ENCODE data around the gene ANO7.

Gene ANO7

GRCh38 chr2:241214209-241214608 lies 25.7 kb downstream of the ANO7 start:
- DNase-seq = no peak

- no peak for DNase-seq
These were observed 26.3 kb downstream of the ANO7 start for GRCh38 chr2:241214766-241215165.

- no peak for DNase-seq
These were observed 26.9 kb downstream of the ANO7 start for GRCh38 chr2:241215421-241215820.

DNA sequence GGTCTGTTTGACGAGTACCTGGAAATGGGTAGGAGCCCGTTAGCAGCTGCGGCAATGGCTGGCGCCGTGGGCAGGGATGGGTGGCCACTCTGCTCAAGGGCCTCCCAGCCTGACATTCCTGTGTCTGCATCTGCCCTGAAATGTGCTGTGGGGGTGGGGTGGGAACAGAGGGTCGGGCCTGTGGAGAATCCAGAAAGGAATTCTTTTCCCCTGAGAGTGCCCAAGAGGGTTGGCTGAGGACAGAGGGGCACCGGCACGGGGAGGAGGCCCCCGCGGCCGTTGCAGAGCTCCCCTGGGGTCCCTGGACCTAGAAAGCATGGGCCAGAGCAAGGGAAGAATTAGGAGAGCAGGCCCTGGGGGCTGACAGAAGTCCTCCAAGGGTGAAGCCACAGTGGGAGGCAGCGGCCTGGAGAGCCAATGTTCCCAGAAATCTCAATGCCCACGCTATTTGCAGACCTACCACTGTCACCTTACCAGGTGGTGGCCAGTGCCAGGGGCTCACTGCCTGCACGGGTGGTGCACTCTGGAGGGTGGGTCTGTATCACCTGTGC lies 27.8 kb downstream of the ANO7 start:
- no peak for DNase-seq

GRCh38 chr2:241217320-241218031 lies 29.0 kb downstream of the ANO7 start:
- DNase-seq = peak; percentile 19

DNA sequence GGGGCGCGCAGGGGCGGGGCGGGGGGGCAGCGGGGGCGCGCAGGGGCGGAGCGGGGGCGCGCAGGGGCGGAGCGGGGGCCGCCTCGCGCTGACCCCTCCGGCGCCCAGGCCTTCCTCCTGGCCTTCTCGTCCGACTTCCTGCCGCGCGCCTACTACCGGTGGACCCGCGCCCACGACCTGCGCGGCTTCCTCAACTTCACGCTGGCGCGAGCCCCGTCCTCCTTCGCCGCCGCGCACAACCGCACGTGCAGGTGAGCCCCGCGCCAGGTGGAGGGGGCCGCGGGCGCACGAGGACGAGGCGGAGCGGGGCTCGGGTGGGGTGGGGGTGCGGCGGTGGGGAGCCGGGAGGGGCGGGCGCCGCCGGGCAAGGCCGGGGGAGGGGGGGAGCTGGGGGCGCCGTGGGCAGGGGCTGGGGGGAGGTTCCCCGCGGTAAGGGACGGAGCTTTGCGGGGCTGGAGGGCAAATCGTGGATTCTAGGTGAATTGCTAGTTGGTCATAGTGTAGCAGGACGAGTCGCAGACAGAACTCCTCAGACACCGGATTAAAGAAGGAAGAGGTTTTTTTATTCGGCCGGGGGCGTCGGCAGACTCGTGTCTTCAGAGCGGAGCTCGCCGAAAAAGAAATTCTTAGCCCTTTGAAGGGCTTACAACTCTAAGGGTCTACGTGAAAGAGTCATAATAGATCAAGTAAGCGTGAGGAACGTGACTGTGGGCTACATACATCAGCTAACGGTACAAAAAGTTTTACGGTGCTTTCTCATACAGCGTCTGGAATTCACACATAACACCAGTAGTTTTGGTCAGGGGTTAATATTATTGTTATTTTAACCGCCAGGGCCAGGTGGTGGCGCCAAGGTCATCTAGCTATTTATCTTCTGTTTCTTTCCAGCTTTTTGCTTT lies 29.9 kb downstream of the ANO7 start:
- peak; percentile 21 for DNase-seq

DNA sequence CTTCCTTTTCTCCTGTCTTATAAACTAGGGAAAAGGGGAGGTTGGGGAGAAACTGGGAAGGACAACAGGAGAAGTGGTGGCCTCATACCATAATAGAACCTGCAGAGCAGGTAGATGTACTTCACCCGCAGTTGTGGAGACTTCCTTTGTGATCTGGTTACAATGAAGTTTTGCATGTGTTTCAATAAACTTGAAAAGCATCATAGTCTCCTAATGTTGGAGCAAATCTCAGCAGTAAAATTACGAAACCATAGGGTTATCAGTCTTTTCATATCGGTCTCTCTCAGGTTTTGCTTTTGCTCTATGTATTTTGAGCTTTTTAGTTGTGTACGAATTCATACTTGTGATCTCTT lies 30.5 kb downstream of the ANO7 start:
- DNase-seq = no peak

- DNase-seq = no peak
These were observed 31.4 kb downstream of the ANO7 start for GRCh38 chr2:241219856-241220356.

DNA sequence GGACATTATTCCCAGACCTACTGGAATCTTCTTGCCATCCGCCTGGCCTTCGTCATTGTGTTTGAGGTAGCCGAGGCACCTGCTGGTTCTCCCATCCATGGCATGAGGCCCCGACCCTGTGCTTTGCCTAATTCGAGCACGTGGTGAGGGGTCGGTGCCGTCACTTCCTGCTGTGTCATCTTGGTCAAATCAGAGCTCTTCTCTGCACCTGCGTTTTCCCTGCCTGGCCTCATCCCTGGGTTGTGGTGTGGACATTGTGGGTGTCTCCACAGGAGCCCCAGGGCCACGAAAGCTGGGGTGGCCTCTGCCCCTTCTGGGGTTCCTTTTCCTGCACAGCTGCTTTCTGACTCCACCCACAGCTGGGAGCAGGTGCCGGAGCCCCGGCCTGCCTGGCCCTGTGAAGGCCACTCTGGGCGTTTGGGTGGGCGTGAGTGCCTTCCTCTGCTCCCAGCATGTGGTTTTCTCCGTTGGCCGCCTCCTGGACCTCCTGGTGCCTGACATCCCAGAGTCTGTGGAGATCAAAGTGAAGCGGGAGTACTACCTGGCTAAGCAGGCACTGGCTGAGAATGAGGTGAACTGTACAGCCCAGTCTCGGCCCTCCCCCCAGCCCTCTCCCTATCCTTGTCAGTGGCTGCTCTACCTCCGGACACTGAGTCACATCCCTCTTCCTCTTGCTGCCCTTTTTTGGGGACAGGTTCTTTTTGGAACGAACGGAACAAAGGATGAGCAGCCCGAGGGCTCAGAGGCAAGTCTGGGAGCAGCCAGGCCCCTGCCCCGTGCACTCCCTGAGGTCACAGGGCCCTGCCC lies 34.9 kb downstream of the ANO7 start:
- DNase-seq = no peak

DNA sequence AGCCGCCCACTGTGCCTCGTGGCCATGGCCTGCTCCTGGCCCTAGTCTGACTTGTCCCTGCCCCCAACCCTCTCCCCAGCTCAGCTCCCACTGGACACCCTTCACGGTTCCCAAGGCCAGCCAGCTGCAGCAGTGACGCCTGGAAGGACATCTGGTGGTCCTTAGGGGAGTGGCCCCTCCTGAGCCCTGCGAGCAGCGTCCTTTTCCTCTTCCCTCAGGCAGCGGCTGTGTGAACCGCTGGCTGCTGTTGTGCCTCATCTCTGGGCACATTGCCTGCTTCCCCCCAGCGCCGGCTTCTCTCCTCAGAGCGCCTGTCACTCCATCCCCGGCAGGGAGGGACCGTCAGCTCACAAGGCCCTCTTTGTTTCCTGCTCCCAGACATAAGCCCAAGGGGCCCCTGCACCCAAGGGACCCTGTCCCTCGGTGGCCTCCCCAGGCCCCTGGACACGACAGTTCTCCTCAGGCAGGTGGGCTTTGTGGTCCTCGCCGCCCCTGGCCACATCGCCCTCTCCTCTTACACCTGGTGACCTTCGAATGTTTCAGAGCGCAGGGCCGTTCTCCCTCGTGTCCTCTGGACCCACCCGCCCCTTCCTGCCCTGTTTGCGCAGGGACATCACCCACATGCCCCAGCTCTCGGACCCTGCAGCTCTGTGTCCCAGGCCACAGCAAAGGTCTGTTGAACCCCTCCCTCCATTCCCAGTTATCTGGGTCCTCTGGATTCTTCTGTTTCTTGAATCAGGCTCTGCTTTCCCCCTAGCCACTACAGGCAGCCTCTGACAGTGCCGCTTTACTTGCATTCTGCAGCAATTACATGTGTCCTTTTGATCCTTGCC lies 35.8 kb downstream of the ANO7 start:
- no peak for DNase-seq

GRCh38 chr2:241224851-241225438 lies 36.5 kb downstream of the ANO7 start:
- DNase-seq = no peak

DNA sequence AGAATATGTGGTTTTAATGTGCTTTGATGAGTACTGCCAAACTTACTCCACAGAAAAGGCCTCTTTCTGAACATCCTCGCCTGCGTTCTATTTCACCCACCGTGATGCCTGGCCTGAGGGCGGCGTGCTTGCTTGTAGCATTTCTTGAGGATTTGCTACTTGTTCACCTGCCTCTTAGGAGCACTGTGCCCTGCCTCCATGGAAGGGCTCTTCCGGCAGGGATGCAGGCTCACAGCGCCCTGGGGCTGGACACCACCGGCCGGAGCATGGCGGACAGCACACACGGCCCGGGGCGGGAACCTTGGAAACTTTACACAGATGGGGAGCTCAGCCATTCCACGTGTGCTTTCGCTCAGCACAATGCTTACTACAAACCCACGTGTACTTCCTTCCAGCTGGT lies 37.1 kb downstream of the ANO7 start:
- no peak for DNase-seq

- DNase-seq = no peak
These were observed 37.5 kb downstream of the ANO7 start for GRCh38 chr2:241225983-241226382.

DNA sequence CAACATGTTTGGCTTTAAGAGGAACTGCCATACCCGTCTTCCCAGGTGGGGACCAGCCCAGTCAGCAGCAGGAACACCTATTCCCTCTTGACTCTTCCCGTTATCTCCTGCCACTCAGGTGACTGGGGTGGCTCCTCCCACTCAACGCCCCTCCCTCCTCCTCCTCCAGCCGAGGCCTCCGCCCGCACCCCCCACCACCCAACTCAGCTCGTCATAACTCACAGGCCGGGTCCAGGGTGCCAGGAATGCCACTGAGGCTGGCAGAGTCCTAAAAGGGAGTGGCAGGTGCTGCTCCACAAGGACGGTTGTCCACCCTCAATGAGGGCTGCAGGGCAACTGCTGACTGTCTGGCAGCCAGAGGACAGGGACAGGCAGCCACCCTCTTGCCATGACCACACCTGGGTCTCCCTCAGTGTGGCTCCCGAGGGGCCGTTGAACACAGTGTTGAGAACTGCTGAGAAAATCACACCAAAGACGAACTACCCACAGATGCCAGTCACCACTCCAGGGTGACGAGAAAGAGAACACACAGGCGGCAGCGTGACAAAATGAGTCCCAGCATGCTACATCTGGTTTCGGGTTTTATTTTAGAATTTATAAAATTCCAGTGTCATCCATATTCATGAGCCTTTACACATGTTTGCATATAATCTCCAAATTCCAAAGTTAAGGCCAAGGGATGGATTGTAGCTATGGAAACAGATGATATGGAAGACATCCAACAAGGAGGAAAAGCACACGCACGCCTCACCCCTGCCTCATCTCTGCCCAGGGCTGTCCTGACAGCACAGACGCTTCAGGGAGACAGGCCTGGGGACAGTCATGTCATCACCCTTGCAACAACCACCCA lies 38.5 kb downstream of the ANO7 start:
- DNase-seq = no peak

DNA sequence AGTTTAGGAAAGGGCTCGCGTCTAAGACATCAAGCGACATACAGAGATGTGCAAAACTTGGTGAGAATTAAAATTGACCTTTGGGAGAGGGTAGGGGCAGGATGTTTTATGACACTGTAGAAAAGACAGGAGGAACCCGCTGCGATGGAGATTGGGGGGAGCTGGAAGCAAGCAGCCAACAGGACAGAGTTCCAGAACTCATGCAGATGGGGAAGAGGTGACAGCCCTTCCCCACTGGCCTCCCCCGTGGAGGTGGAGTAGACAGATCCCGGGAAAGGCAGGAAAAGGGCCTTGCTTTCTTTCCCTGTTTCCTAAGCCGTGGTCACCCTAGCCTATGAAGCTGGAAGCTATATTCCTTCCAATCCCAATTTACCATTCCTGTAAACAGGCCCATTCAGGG lies 39.1 kb downstream of the ANO7 start:
- DNase-seq = no peak

DNA sequence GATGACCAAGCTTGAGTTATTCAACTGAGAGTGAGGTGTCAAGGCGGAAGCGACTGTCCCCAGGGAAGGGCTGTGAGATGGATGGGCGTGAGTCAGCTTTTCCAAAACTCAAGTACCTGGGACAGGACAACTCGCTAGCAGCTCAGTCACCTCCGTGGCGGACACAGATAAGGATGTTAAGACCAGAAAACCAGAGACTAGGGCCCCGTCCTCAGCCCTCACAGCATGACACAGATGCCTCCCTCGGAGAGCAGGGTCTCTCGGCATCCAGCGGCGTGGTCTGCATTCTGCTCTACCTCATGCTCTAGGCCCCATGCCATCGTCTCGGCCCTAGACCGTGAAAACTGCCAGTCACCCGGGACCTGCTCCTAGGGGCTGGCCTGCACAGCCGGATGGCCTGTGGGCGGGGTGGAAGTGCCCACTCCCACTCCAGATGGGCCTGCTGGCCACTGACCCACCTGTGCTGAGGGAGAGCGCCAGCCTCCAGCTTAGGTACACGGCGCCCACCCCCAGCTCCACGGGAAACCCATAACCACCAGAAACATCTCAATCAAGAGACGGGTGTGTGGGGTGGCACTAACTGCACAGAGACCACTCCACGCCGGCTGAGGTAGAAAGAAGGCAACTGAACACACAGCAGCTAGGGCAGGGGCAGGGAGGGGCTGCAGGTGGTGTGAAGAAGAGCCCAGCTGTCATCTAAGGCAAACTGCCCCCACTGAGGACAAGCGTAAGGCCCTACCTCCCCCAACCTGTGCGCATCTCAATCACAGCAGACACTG lies 39.8 kb downstream of the ANO7 start:
- no peak for DNase-seq

DNA sequence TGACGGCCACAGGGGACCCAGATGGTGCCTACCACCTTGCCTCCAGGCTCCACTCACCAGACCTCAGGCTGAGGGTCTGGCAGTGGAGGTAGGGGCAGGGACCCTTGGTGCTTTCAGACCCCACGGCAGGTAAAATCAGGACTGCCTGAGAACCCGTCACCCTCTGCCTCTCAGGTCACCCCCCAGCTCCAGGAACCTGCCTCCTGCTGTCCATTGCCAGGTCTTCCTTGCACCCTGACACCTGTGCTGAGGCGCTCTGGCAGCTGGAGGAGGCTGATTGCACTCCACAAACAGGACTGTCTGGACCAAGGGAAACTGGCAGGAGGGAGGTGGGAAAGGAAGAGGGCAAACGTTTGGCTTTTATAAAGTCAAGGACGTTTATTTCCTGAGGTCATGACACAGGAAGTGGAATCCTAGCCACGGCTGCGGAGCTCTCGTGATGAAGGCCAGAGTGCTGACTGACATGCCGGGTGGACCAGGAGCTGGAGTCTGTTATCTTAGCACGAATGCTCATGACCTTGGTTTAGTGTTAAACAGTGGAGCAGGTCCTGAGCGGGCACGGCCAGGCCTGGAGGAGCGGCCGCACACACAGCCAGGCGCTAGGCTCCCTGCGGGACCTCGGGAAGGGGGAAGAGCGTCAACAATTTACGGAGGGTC lies 40.5 kb downstream of the ANO7 start:
- DNase-seq = no peak

GRCh38 chr2:241229563-241230401 lies 41.3 kb downstream of the ANO7 start:
- DNase-seq = no peak

Data from effector CD4-positive, alpha-beta T cell (primary cell).